ENCODE results near the gene KLHL36.

- TF ChIP-seq CTCF (IDR thresholded peaks at IDR 0.05; ENCODE audit: low read depth, low read length, missing input control) (no peak), MAX (IDR thresholded peaks at IDR 0.05) (no peak), GABPA (IDR thresholded peaks at IDR 0.05 in 1 of 2, conservative IDR thresholded peaks at IDR 0.05 in 1 of 2) (no peak), FOXA1 (IDR thresholded peaks at IDR 0.05) (no peak)
Measured at GRCh38 chr16:84685210-84685609, 36.9 kb downstream of the KLHL36 start.

All from liver (tissue), 3 donors.